ENCODE measurements around the gene PWP2.

- TF ChIP-seq ZNF274 (IDR thresholded peaks at IDR 0.05; ENCODE audit: low read depth, low read length): no peak
- no peak for TF ChIP-seq SUZ12 (IDR thresholded peaks at IDR 0.05; ENCODE audit: extremely low read depth, insufficient read depth, insufficient read length)
- TF ChIP-seq YY1 (IDR thresholded peaks at IDR 0.05; ENCODE audit: insufficient read depth, insufficient read length): no peak
These were observed 36.8 kb upstream of the PWP2 start for GRCh38 chr21:44070391-44070790.

Data from NT2/D1 (cell line).